22Rv1 (cell line): ENCODE data around the gene NXPH3.

Experiments used
- ZFX ChIP-seq: fragments of 450-650 bp; IDR thresholded peaks from 2 replicates; pipeline ENCODE4 v1.6.1; 2017; ENCODE audit warnings: antibody characterized with exemption, borderline replicate concordance
- TF ChIP-seq, protein P1 (sequence below): fragments of 450-650 bp; IDR thresholded peaks from 2 replicates; pipeline ENCODE4 v1.5.1; 2017; ENCODE audit warnings: mild to moderate bottlenecking

GRCh38 chr17:49556223-49556943 lies 19.3 kb upstream of the NXPH3 start:
- TF ChIP-seq, protein P1, sequence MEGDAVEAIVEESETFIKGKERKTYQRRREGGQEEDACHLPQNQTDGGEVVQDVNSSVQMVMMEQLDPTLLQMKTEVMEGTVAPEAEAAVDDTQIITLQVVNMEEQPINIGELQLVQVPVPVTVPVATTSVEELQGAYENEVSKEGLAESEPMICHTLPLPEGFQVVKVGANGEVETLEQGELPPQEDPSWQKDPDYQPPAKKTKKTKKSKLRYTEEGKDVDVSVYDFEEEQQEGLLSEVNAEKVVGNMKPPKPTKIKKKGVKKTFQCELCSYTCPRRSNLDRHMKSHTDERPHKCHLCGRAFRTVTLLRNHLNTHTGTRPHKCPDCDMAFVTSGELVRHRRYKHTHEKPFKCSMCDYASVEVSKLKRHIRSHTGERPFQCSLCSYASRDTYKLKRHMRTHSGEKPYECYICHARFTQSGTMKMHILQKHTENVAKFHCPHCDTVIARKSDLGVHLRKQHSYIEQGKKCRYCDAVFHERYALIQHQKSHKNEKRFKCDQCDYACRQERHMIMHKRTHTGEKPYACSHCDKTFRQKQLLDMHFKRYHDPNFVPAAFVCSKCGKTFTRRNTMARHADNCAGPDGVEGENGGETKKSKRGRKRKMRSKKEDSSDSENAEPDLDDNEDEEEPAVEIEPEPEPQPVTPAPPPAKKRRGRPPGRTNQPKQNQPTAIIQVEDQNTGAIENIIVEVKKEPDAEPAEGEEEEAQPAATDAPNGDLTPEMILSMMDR: peak; percentile 98
- TF ChIP-seq ZFX: no peak
